Measurements from ENCODE around the gene SLC22A12. TPM values are rescaled to one million over a fixed set of nuclear protein-coding genes. Genes with fewer than 3 reads are reported as not detected.

The SLC22A12 gene
- total RNA-seq, 4 donors from 2014 or later = not detected

DNA sequence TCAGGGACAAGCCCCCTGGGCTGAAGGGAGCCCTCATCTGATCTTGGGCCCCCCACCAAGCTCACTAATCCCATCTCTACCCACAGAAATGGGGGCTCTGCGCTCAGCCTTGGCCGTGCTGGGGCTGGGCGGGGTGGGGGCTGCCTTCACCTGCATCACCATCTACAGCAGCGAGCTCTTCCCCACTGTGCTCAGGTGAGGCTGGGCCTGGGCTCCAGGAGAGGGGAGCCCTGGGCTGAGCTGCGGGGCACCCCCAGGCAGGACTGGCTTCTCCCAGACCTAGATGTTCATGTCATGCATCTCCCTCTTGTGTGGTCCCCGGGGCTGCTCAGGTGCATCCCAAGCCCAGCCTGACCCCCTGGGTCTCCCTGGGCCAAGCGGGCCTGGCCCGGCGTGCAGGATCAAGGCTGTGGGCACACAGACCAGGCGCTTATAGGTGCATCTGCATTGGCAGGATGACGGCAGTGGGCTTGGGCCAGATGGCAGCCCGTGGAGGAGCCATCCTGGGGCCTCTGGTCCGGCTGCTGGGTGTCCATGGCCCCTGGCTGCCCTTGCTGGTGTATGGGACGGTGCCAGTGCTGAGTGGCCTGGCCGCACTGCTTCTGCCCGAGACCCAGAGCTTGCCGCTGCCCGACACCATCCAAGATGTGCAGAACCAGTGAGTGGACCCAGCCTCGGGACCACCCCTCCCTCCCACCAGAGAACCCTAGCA lies 9.4 kb downstream of the SLC22A12 start:
- no peaks in the 10 kb centered on the region for H3K36me3 ChIP-seq
- H3K27ac ChIP-seq = no peak overlapping the region
- no peaks in the 10 kb centered on the region for H3K4me1 ChIP-seq
- DNase-seq = no peak
- 88% methylated on average over 14 of the region's 19 CpGs; no CpG with 5 or more reads in 1 of the 2 donors for WGBS, 2 donors (ENCODE audit: low coverage in 1 of 2)
- H3K4me3 ChIP-seq = no peak overlapping the region
- TF ChIP-seq POLR2A (IDR thresholded peaks at IDR 0.05) (no peak), POLR2AphosphoS5 (IDR thresholded peaks at IDR 0.05) (no peak), EP300 (IDR thresholded peaks at IDR 0.05; ENCODE audit: low read depth) (no peak)
- TF ChIP-seq, protein P1, sequence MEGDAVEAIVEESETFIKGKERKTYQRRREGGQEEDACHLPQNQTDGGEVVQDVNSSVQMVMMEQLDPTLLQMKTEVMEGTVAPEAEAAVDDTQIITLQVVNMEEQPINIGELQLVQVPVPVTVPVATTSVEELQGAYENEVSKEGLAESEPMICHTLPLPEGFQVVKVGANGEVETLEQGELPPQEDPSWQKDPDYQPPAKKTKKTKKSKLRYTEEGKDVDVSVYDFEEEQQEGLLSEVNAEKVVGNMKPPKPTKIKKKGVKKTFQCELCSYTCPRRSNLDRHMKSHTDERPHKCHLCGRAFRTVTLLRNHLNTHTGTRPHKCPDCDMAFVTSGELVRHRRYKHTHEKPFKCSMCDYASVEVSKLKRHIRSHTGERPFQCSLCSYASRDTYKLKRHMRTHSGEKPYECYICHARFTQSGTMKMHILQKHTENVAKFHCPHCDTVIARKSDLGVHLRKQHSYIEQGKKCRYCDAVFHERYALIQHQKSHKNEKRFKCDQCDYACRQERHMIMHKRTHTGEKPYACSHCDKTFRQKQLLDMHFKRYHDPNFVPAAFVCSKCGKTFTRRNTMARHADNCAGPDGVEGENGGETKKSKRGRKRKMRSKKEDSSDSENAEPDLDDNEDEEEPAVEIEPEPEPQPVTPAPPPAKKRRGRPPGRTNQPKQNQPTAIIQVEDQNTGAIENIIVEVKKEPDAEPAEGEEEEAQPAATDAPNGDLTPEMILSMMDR (IDR thresholded peaks at IDR 0.05) = no peak
- intact Hi-C loops (cut with DNase I; ENCODE audit: low total_unique reads) = no loop called here
- no peaks in the 10 kb centered on the region for H3K27me3 ChIP-seq
- in situ Hi-C loops (cut with MboI; ENCODE audit: low pct_ligation_motif_present in 1 of 4, low pct_unique_long_range_greater_than_20kb in 1 of 4, low sequenced_read_pairs in 3 of 4) = no loop called here
- no peaks in the 10 kb centered on the region for H3K9me3 ChIP-seq

- no peaks in the 10 kb centered on the region for H3K9me3 ChIP-seq
- intact Hi-C loops (cut with DNase I; ENCODE audit: low total_unique reads) = no loop called here
- no peak overlapping the region for H3K4me3 ChIP-seq
- no peaks in the 10 kb centered on the region for H3K27me3 ChIP-seq
- no peak for DNase-seq
- H3K36me3 ChIP-seq = no peaks in the 10 kb centered on the region
- no peak overlapping the region for H3K27ac ChIP-seq
- H3K4me1 ChIP-seq = no peaks in the 10 kb centered on the region
- TF ChIP-seq POLR2AphosphoS5 (IDR thresholded peaks at IDR 0.05) (no peak), POLR2A (IDR thresholded peaks at IDR 0.05) (no peak), EP300 (IDR thresholded peaks at IDR 0.05; ENCODE audit: low read depth) (no peak)
- TF ChIP-seq, protein P1 (IDR thresholded peaks at IDR 0.05) = no peak
- in situ Hi-C loops (cut with MboI; ENCODE audit: low pct_ligation_motif_present in 1 of 4, low pct_unique_long_range_greater_than_20kb in 1 of 4, low sequenced_read_pairs in 3 of 4) = no loop called here
- WGBS, 2 donors (ENCODE audit: low coverage in 1 of 2) = 78% methylated on average over 12 of the region's 12 CpGs; no CpG with 5 or more reads in 1 of the 2 donors
Observed at GRCh38 chr11:64601605-64602465, 10.8 kb downstream of the SLC22A12 start.

DNA sequence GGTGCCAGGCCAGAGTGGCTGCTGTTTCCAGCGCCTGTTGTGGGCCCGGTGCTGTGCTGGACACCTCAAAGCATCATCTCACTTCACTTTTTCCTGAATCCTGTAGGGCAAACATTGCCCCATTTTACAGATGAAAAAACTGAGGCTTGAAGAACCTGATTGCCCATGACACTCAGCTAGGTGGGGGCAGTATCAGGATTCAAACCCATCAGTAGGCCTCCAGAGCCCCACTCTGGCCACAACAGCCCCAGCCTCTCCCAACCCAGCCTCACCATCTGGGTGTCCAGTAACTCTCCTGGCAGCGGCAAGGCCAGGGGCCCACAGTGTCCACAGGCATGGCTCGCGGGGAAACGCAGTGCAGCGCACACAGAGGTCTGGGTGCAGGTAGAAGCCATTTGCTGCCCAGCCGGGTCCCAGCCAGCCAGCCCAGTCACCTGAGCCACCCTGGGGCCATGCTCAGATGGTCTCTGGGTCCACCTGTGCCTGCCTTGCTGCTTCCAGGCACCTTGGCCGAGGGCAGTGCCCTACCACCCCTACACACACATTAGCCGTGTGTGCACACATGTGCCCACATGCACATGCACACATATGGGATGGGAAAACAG lies 11.5 kb downstream of the SLC22A12 start:
- Histone ChIP-seq H3K4me1 (peaks cover 0 to 1% (median 0%) of the 10 kb centered on the region in 4 donors), H3K27ac (no peak overlapping the region), H3K36me3 (no peaks in the 10 kb centered on the region), H3K4me3 (no peak overlapping the region), H3K9me3 (no peaks in the 10 kb centered on the region), H3K27me3 (no peaks in the 10 kb centered on the region)
- no peak for TF ChIP-seq POLR2A (IDR thresholded peaks at IDR 0.05)
- TF ChIP-seq POLR2AphosphoS5 (IDR thresholded peaks at IDR 0.05) = no peak
- TF ChIP-seq, protein P1 (IDR thresholded peaks at IDR 0.05) = no peak
- no peak for TF ChIP-seq EP300 (IDR thresholded peaks at IDR 0.05; ENCODE audit: low read depth)
- in situ Hi-C loops (cut with MboI; ENCODE audit: low pct_ligation_motif_present in 1 of 4, low pct_unique_long_range_greater_than_20kb in 1 of 4, low sequenced_read_pairs in 3 of 4) (no loop called here), intact Hi-C loops (cut with DNase I; ENCODE audit: low total_unique reads) (no loop called here)
- 97% methylated on average over 10 of the region's 10 CpGs; no CpG with 5 or more reads in 1 of the 2 donors for WGBS, 2 donors (ENCODE audit: low coverage in 1 of 2)
- no peak for DNase-seq

Data from transverse colon (tissue), 4 donors.